NCI-H524 treated with DMSO at 0.1 percent for 48 hours (cell line): ENCODE data around the gene C19orf38.
A peak's percentile ranks its signal among the peaks of the same experiment; 100 is the strongest.

Source experiments
- DNase-seq: peaks from one replicate; lab custom pipeline; 2025; lab: John Stamatoyannopoulos, UW

The C19orf38 gene

GRCh38 chr19:10911579-10912363 lies 63.6 kb downstream of the C19orf38 start:
- no peak for DNase-seq

DNA sequence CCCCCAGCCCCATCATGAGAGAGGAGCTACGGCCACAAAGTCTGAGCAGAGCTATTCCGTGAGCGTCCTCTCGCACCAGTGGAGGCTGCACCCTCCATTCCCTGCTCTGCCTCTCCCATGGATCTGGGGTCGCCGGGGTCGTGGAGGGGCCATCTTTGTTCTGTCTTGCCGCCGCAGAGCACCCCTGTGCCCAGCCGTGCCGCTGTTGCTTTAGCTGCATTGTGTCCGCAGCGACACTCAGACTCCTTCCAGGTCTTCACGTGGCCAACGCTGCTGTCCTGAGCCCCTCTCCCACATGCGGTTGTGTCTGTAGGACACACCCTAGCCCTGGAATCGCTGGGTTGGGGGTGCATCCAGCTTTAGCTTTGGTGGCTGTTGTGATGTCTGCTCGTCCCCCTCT lies 64.4 kb downstream of the C19orf38 start:
- DNase-seq: no peak

DNA sequence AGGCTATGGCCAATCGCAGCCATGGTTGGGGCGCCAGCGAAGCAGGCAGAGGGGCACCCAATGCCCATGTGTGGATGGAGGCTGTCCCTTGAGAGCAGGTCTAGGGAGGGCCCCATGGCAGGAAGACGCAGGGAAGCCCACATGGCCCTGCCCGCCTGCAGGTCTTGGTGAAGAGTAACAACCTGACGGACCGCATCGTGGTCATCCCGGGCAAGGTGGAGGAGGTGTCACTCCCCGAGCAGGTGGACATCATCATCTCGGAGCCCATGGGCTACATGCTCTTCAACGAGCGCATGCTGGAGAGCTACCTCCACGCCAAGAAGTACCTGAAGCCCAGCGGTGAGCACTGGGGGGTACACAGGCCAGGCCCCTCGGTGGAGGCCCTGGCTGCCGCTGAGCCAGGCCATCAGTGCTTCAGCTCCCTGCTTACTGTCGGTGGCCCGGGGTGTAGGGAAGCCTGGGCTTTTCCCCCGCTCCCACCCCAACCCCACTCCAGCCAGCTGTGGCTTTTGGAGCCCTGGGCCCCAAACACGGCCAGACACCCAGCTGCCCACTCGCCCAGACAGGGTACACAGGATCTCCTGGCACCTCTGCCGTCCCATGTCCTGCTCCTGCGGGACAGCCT lies 65.6 kb downstream of the C19orf38 start:
- no peak for DNase-seq

GRCh38 chr19:10915130-10916091 lies 67.2 kb downstream of the C19orf38 start:
- peak; percentile 54 for DNase-seq

DNA sequence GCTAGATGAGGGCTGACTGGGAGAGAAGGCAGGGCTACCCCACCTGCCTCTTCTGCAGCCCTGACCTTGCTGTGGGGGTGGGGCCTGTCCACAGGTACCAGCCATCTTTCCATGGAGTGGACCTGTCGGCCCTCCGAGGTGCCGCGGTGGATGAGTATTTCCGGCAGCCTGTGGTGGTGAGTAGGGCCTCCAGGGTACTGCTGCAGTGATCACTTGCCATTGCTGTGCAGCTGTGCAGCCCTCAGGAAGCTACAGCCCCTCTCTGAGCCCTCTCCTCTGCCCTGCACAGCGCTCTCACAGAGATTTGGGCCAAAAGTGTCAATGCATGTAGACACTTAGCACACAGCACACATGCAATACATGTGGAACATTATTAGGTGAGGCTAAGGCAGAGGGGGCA lies 68.4 kb downstream of the C19orf38 start:
- no peak for DNase-seq

- no peak for DNase-seq
These were observed 70.1 kb downstream of the C19orf38 start for GRCh38 chr19:10918359-10918758.
